ENCODE data around the gene MAPK10. TPM values are rescaled to one million over a fixed set of nuclear protein-coding genes. Genes with fewer than 3 reads are reported as not detected.

MAPK10 gene
- total and polyA plus RNA-seq, 2 of the 8 experiments (the other 6 are each of a cell fraction or from before 2014, with no cell fraction given) = 2.5 to 3.1 TPM

- Histone ChIP-seq H4K8ac (ENCODE audit: extremely low read depth, insufficient read depth, low read length) (no peak overlapping the region), H3K9me3 (ENCODE audit: insufficient read depth in 2 of 2, low read depth in 1 of 2, low read length in 1 of 2) (no peaks in the 10 kb centered on the region), H3K4me3 (ENCODE audit: extremely low read depth in 1 of 4, insufficient read depth in 2 of 4, low read depth in 3 of 4, low read length in 4 of 4) (no peak overlapping the region), H3K27me3 (replicated peaks in 1 of 4; ENCODE audit: control insufficient read depth in 3 of 4, extremely low read depth in 1 of 4, insufficient read depth in 3 of 4, low read length in 3 of 4) (peaks cover 0 to 1% (median 0%) of the 10 kb centered on the region in 4 experiments; a peak in 1 of 7 replicates), H2AK5ac (ENCODE audit: low read depth, low read length) (no peak overlapping the region), H4K20me1 (replicated peaks in 1 of 2; ENCODE audit: control insufficient read depth in 1 of 2, insufficient read depth in 2 of 2, low read length in 2 of 2) (no peaks in the 10 kb centered on the region), H2BK20ac (ENCODE audit: low read length) (no peak overlapping the region), H3K4me2 (ENCODE audit: insufficient read depth in 1 of 2, low read depth in 2 of 2, low read length in 2 of 2) (no peak overlapping the region), H3K23me2 (ENCODE audit: low read depth, low read length) (no peaks in the 10 kb centered on the region; the same call in 1 of the 2 replicates), H2BK5ac (ENCODE audit: low read depth, low read length) (no peak overlapping the region), H3K36me3 (ENCODE audit: control insufficient read depth in 2 of 4, insufficient read depth in 4 of 4, low read length in 3 of 4) (no peaks in the 10 kb centered on the region), H3K56ac (replicated peaks; ENCODE audit: insufficient read length, low read depth, low read length) (no peak overlapping the region), H3K14ac (ENCODE audit: insufficient read length) (no peak overlapping the region), H3K4ac (replicated peaks; ENCODE audit: insufficient read length, low read depth, low read length) (no peak overlapping the region), H3K18ac (ENCODE audit: extremely low read depth, low read length) (no peak overlapping the region), H3K27ac (ENCODE audit: low read depth, low read length) (no peak overlapping the region), H3K23ac (ENCODE audit: insufficient read length) (no peak overlapping the region), H3K79me1 (ENCODE audit: low read depth, low read length) (no peaks in the 10 kb centered on the region), H3K9ac (replicated peaks in 1 of 4; ENCODE audit: extremely low read depth in 1 of 4, low read depth in 3 of 4, low read length in 3 of 4) (no peak overlapping the region), H4K91ac (replicated peaks; ENCODE audit: insufficient read length, low read length) (no peak overlapping the region), H2AFZ (ENCODE audit: low read length) (no peak overlapping the region), H2BK12ac (ENCODE audit: low read depth, low read length) (no peak overlapping the region), H2BK120ac (replicated peaks; ENCODE audit: low read depth, low read length) (no peak overlapping the region), H3K4me1 (replicated peaks in 1 of 4; ENCODE audit: control insufficient read depth in 3 of 4, insufficient read depth in 4 of 4, low read length in 3 of 4) (peaks cover 0 to 2% (median 0%) of the 10 kb centered on the region in 4 experiments; a peak in 2 of 7 replicates), H4K5ac (ENCODE audit: insufficient read length, low read depth, low read length) (no peak overlapping the region), H3K79me2 (ENCODE audit: control insufficient read depth in 1 of 2, insufficient read depth in 2 of 2, low read length in 2 of 2) (no peaks in the 10 kb centered on the region), H2BK15ac (ENCODE audit: low read length) (no peak overlapping the region)
- 91% methylated on average over 2 of the region's 2 CpGs; no CpG with 5 or more reads in 1 of the 2 experiments for WGBS, 2 experiments (ENCODE audit: extremely low coverage in 1 of 2, insufficient coverage in 1 of 2, insufficient read length in 1 of 2, insufficient replicate concordance in 2 of 2, low coverage in 1 of 2, low lambda C conversion rate in 2 of 2, missing lambda C conversion rate in 1 of 2)
- ChIA-PET CTCF (ENCODE audit: partially characterized antibody) (interaction anchor here (0.9 to 1.6 kb wide), 2 partner anchors 19 to 45 kb away, joined by 3 read pairs; no protein-coding TSS in a partner anchor), POLR2A (ENCODE audit: partially characterized antibody) (no interaction called here)
- DNase-seq (ENCODE audit: low read depth in 1 of 2, low spot score in 2 of 2) (no peak), FAIRE-seq (no peak)
- no peak for TF ChIP-seq POU5F1 (IDR thresholded peaks at IDR 0.05; ENCODE audit: low read depth, low read length)
Observed at GRCh38 chr4:86101841-86102240, 258.0 kb downstream of the MAPK10 start.
